T-helper 17 cell (primary cell): ENCODE measurements around the gene SAMD4A. TPM values are rescaled to one million over a fixed set of nuclear protein-coding genes. Genes with fewer than 3 reads are reported as not detected.

Source experiments
- ATAC-seq: fragments of 150-1000 bp; cut with Tn5 transposase; 2 replicates; pipeline ENCODE4 v1.10.0; 2021; ENCODE audit warnings: mild to moderate bottlenecking, moderate library complexity
- DNase-seq, 3 donors: peaks; one replicate each; pipeline versions ENCODE4 v3.0.0 to v3.0.0-alpha.2; 2020 to 2021
- H3K9me3 ChIP-seq: one replicate; pipeline ENCODE4 v1.7.0; 2013; ENCODE audit warnings: low read length, mild to moderate bottlenecking; ENCODE audit not compliant: control insufficient read depth, poor library complexity, severe bottlenecking
- H3K27ac Mint-ChIP-seq: one replicate; pipeline ENCODE4 v1.8.0; 2022; ENCODE audit warnings: mild to moderate bottlenecking, moderate library complexity, mixed read lengths
- H3K27me3 Mint-ChIP-seq: one replicate; pipeline ENCODE4 v1.8.0; 2022; ENCODE audit warnings: mixed read lengths
- H3K36me3 Mint-ChIP-seq: one replicate; pipeline ENCODE4 v1.8.0; 2022; ENCODE audit warnings: low read depth, mixed read lengths
- H3K4me1 Mint-ChIP-seq: one replicate; pipeline ENCODE4 v1.8.0; 2022; ENCODE audit warnings: mild to moderate bottlenecking, mixed read lengths
- H3K4me3 Mint-ChIP-seq: one replicate; pipeline ENCODE4 v1.8.0; 2022; ENCODE audit warnings: mild to moderate bottlenecking, moderate library complexity, mixed read lengths
- total RNA-seq, 4 donors: library from RNA in 2 of 4; stranded (reverse) in 2 of 4; gene quantifications; one replicate each; pipeline ENCODE4 v1.2.3 and lab custom pipeline; 2022 to 2026

SAMD4A gene
- total RNA-seq, 2 donors from 2014 or later: 6.5 to 6.9 TPM

- Mint-ChIP-seq H3K4me1 (no peaks in the 10 kb centered on the region), H3K27me3 (no peaks in the 10 kb centered on the region), H3K4me3 (no peak overlapping the region), H3K36me3 (no peaks in the 10 kb centered on the region), H3K27ac (no peak overlapping the region)
- H3K9me3 ChIP-seq: no peaks in the 10 kb centered on the region
- no peak for ATAC-seq
- DNase-seq: no peak
Measured at GRCh38 chr14:54709444-54709843, 142.5 kb downstream of the SAMD4A start.

- ATAC-seq: no peak
Measured at GRCh38 chr14:54709867-54710266, 142.9 kb downstream of the SAMD4A start.

GRCh38 chr14:54711312-54711711 is 144.4 kb downstream of the SAMD4A start:
- Mint-ChIP-seq H3K4me1 (no peaks in the 10 kb centered on the region), H3K27ac (no peak overlapping the region), H3K27me3 (no peaks in the 10 kb centered on the region), H3K36me3 (no peaks in the 10 kb centered on the region), H3K4me3 (no peak overlapping the region)
- DNase-seq (no peak), ATAC-seq (no peak)
- no peaks in the 10 kb centered on the region for H3K9me3 ChIP-seq

More at GRCh38 chr14:54709867-54710266, 142.9 kb downstream of the SAMD4A start:
- H3K9me3 ChIP-seq: no peaks in the 10 kb centered on the region
- no peak for DNase-seq
- H3K27me3 Mint-ChIP-seq: no peaks in the 10 kb centered on the region
- H3K4me3 Mint-ChIP-seq: no peak overlapping the region
- H3K27ac Mint-ChIP-seq: no peak overlapping the region
- no peaks in the 10 kb centered on the region for H3K36me3 Mint-ChIP-seq
- H3K4me1 Mint-ChIP-seq: no peaks in the 10 kb centered on the region

GRCh38 chr14:54711812-54712464 is 145.0 kb downstream of the SAMD4A start:
- H3K36me3 Mint-ChIP-seq: no peaks in the 10 kb centered on the region
- DNase-seq: no peak
- ATAC-seq: no peak
- H3K4me3 Mint-ChIP-seq: no peak overlapping the region
- peaks cover 5% of the 10 kb centered on the region for H3K27me3 Mint-ChIP-seq
- H3K27ac Mint-ChIP-seq: no peak overlapping the region
- H3K4me1 Mint-ChIP-seq: no peaks in the 10 kb centered on the region
- H3K9me3 ChIP-seq: no peaks in the 10 kb centered on the region

GRCh38 chr14:54712465-54713200 is 145.7 kb downstream of the SAMD4A start:
- no peak for DNase-seq
- H3K9me3 ChIP-seq: no peaks in the 10 kb centered on the region
- no peak for ATAC-seq
- Mint-ChIP-seq H3K4me1 (no peaks in the 10 kb centered on the region), H3K36me3 (no peaks in the 10 kb centered on the region), H3K4me3 (no peak overlapping the region), H3K27ac (no peak overlapping the region), H3K27me3 (peaks cover 5% of the 10 kb centered on the region)

GRCh38 chr14:54713379-54713778 is 146.5 kb downstream of the SAMD4A start:
- no peak for DNase-seq
- peaks cover 8% of the 10 kb centered on the region for H3K27me3 Mint-ChIP-seq

GRCh38 chr14:54715239-54715638 is 148.3 kb downstream of the SAMD4A start:
- Mint-ChIP-seq H3K4me1 (no peaks in the 10 kb centered on the region), H3K36me3 (peaks cover 4% of the 10 kb centered on the region), H3K4me3 (no peak overlapping the region), H3K27me3 (peaks cover 11% of the 10 kb centered on the region), H3K27ac (no peak overlapping the region)
- no peaks in the 10 kb centered on the region for H3K9me3 ChIP-seq
- DNase-seq: no peak
- ATAC-seq: no peak

More at GRCh38 chr14:54713379-54713778, 146.5 kb downstream of the SAMD4A start:
- no peak for ATAC-seq
- Mint-ChIP-seq H3K4me1 (no peaks in the 10 kb centered on the region), H3K36me3 (no peaks in the 10 kb centered on the region), H3K27ac (no peak overlapping the region), H3K4me3 (no peak overlapping the region)
- H3K9me3 ChIP-seq: no peaks in the 10 kb centered on the region

GRCh38 chr14:54715811-54716210 is 148.9 kb downstream of the SAMD4A start:
- ATAC-seq: no peak
- H3K9me3 ChIP-seq: no peaks in the 10 kb centered on the region
- Mint-ChIP-seq H3K4me1 (peaks cover 1% of the 10 kb centered on the region), H3K36me3 (peaks cover 4% of the 10 kb centered on the region), H3K27me3 (peaks cover 11% of the 10 kb centered on the region), H3K27ac (no peak overlapping the region), H3K4me3 (no peak overlapping the region)
- no peak for DNase-seq

- H3K27ac Mint-ChIP-seq: no peak overlapping the region
- H3K36me3 Mint-ChIP-seq: peaks cover 4% of the 10 kb centered on the region
- DNase-seq (no peak), ATAC-seq (no peak)
- peaks cover 11% of the 10 kb centered on the region for H3K27me3 Mint-ChIP-seq
- H3K4me1 Mint-ChIP-seq: peaks cover 5% of the 10 kb centered on the region
- H3K9me3 ChIP-seq: no peaks in the 10 kb centered on the region
- H3K4me3 Mint-ChIP-seq: no peak overlapping the region
Measured at GRCh38 chr14:54716862-54717261, 149.9 kb downstream of the SAMD4A start.

GRCh38 chr14:54718046-54718445 is 151.1 kb downstream of the SAMD4A start:
- no peak overlapping the region for H3K4me3 Mint-ChIP-seq

GRCh38 chr14:54719406-54719805 is 152.5 kb downstream of the SAMD4A start:
- H3K36me3 Mint-ChIP-seq: peaks cover 4% of the 10 kb centered on the region
- H3K9me3 ChIP-seq: no peaks in the 10 kb centered on the region
- no peak overlapping the region for H3K27ac Mint-ChIP-seq
- ATAC-seq (no peak), DNase-seq (no peak)
- peaks cover 5% of the 10 kb centered on the region for H3K4me1 Mint-ChIP-seq
- H3K27me3 Mint-ChIP-seq: peaks cover 25% of the 10 kb centered on the region
- no peak overlapping the region for H3K4me3 Mint-ChIP-seq

More at GRCh38 chr14:54718046-54718445, 151.1 kb downstream of the SAMD4A start:
- DNase-seq: no peak
- H3K36me3 Mint-ChIP-seq: peaks cover 4% of the 10 kb centered on the region
- no peaks in the 10 kb centered on the region for H3K9me3 ChIP-seq
- H3K4me1 Mint-ChIP-seq: peaks cover 5% of the 10 kb centered on the region
- peaks cover 17% of the 10 kb centered on the region for H3K27me3 Mint-ChIP-seq
- ATAC-seq: no peak
- H3K27ac Mint-ChIP-seq: no peak overlapping the region

GRCh38 chr14:54722791-54723432 is 156.0 kb downstream of the SAMD4A start:
- Mint-ChIP-seq H3K27ac (no peak overlapping the region), H3K36me3 (peaks cover 6% of the 10 kb centered on the region), H3K4me3 (no peak overlapping the region), H3K4me1 (peaks cover 5% of the 10 kb centered on the region), H3K27me3 (peaks cover 42% of the 10 kb centered on the region)
- H3K9me3 ChIP-seq: no peaks in the 10 kb centered on the region
- ATAC-seq (no peak), DNase-seq (no peak)

- Mint-ChIP-seq H3K27me3 (peaks cover 38% of the 10 kb centered on the region), H3K27ac (no peak overlapping the region), H3K4me1 (peaks cover 5% of the 10 kb centered on the region), H3K4me3 (no peak overlapping the region), H3K36me3 (peaks cover 6% of the 10 kb centered on the region)
- ATAC-seq (no peak), DNase-seq (no peak)
- no peaks in the 10 kb centered on the region for H3K9me3 ChIP-seq
Measured at GRCh38 chr14:54724123-54724522, 157.2 kb downstream of the SAMD4A start.
